ENCODE measurements around the gene CNNM2. TPM values are rescaled to one million over a fixed set of nuclear protein-coding genes. Genes with fewer than 3 reads are reported as not detected.

The CNNM2 gene
- total and polyA plus RNA-seq, 4 donors, result 3.0 to 18.3 (median 7.8) TPM

DNA sequence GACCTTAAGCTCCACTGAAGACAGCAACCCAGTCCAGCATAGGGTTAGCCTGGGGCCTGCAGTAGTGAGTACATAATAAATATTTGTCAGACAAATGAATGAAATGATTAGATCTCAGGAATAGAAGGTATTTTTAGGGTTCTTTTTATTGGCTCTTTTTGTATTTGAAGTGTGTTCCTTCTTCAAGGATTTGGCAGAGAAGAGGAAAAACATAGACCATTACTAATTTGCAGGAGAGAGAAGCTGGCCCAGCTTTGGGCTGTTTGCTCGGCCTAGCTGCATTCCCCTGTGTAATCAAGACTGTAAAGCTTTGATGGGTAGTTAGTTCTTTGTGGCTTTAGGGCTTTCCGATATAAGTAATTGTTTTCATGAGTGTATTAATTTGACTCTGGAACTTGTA is 64.2 kb downstream of the CNNM2 start:
- no peak for ATAC-seq (ENCODE audit: insufficient read depth, low FRiP score)
- no peak overlapping the region for H3K4me3 ChIP-seq
- no peak overlapping the region for H3K27ac ChIP-seq (ENCODE audit: low read depth in 1 of 2, low read length in 1 of 2)
- TF ChIP-seq, protein P1, sequence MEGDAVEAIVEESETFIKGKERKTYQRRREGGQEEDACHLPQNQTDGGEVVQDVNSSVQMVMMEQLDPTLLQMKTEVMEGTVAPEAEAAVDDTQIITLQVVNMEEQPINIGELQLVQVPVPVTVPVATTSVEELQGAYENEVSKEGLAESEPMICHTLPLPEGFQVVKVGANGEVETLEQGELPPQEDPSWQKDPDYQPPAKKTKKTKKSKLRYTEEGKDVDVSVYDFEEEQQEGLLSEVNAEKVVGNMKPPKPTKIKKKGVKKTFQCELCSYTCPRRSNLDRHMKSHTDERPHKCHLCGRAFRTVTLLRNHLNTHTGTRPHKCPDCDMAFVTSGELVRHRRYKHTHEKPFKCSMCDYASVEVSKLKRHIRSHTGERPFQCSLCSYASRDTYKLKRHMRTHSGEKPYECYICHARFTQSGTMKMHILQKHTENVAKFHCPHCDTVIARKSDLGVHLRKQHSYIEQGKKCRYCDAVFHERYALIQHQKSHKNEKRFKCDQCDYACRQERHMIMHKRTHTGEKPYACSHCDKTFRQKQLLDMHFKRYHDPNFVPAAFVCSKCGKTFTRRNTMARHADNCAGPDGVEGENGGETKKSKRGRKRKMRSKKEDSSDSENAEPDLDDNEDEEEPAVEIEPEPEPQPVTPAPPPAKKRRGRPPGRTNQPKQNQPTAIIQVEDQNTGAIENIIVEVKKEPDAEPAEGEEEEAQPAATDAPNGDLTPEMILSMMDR (IDR thresholded peaks at IDR 0.05; ENCODE audit: control extremely low read depth, extremely low read depth), result no peak
- H3K36me3 ChIP-seq (ENCODE audit: control insufficient read depth in 4 of 4, insufficient read depth in 4 of 4, low read length in 4 of 4), result no peaks in the 10 kb centered on the region
- WGBS, 2 donors, result 70 to 89% methylated on average over 2 of the region's 2 CpGs
- no peak for DNase-seq
- H3K9me3 ChIP-seq (ENCODE audit: control insufficient read depth in 4 of 4, insufficient read depth in 3 of 4, low read length in 3 of 4), result no peaks in the 10 kb centered on the region
- no peaks in the 10 kb centered on the region for H3K27me3 ChIP-seq (ENCODE audit: control insufficient read depth in 3 of 3, insufficient read depth in 3 of 3, low read length in 2 of 3)
- no peaks in the 10 kb centered on the region for H3K4me1 ChIP-seq (ENCODE audit: control insufficient read depth in 5 of 5, insufficient read depth in 5 of 5, low read length in 5 of 5)
- H3K9ac ChIP-seq (ENCODE audit: insufficient read depth in 1 of 2, low read length in 2 of 2), result no peak overlapping the region

DNA sequence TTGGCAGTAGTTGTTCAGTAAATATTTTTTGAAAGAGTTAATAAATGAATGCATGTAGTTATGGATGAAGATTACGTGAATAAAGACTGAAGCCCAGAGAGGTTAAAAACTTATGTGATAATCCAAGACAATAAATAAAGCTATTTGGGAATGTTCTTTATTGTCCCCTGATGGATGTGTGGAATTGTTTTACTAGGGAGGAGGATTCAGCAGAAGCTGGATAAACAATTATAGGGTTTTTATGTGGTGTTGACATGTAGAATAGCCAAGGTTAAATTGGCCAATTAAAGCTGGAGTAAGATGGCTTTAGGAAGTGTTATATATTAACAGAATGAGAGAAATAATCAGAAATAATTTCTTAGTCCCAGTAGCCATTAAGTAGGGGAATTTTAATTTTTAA is 66.0 kb downstream of the CNNM2 start:
- Histone ChIP-seq H3K9me3 (ENCODE audit: control insufficient read depth in 4 of 4, insufficient read depth in 3 of 4, low read length in 3 of 4) (no peaks in the 10 kb centered on the region), H3K9ac (ENCODE audit: insufficient read depth in 1 of 2, low read length in 2 of 2) (no peak overlapping the region), H3K27ac (ENCODE audit: low read depth in 1 of 2, low read length in 1 of 2) (no peak overlapping the region), H3K27me3 (ENCODE audit: control insufficient read depth in 3 of 3, insufficient read depth in 3 of 3, low read length in 2 of 3) (no peaks in the 10 kb centered on the region), H3K36me3 (ENCODE audit: control insufficient read depth in 4 of 4, insufficient read depth in 4 of 4, low read length in 4 of 4) (no peaks in the 10 kb centered on the region), H3K4me3 (no peak overlapping the region), H3K4me1 (ENCODE audit: control insufficient read depth in 5 of 5, insufficient read depth in 5 of 5, low read length in 5 of 5) (no peaks in the 10 kb centered on the region)
- TF ChIP-seq, protein P1 (IDR thresholded peaks at IDR 0.05; ENCODE audit: control extremely low read depth, extremely low read depth), result no peak
- DNase-seq, result no peak
- WGBS, 2 donors, result 95 to 97% methylated on average over 1 of the region's 1 CpG
- no peak for ATAC-seq (ENCODE audit: insufficient read depth, low FRiP score)

DNA sequence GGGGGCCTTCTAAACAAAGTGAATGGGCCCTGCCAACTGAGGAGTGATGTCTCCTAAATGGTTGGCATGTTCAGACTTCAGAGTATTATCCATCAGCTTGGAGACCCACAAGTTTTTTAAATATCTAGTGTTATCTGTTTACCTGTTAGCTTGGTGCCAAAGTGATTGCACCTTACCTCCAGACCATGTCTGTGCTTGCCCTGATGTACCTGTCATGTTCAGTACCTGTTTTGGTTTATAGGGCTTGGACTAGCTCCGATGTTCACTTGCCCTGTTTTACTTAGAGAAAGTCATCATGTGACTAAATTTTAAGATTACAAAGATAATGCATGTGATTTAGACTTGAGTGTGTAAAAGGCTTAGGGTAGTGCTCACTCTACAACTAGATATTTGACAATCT is 67.7 kb downstream of the CNNM2 start:
- H3K9me3 ChIP-seq (ENCODE audit: control insufficient read depth in 4 of 4, insufficient read depth in 3 of 4, low read length in 3 of 4), result no peaks in the 10 kb centered on the region
- ATAC-seq (ENCODE audit: insufficient read depth, low FRiP score) (no peak), DNase-seq (no peak)
- H3K27me3 ChIP-seq (ENCODE audit: control insufficient read depth in 3 of 3, insufficient read depth in 3 of 3, low read length in 2 of 3), result no peaks in the 10 kb centered on the region
- H3K4me1 ChIP-seq (ENCODE audit: control insufficient read depth in 5 of 5, insufficient read depth in 5 of 5, low read length in 5 of 5), result no peaks in the 10 kb centered on the region
- no peak overlapping the region for H3K9ac ChIP-seq (ENCODE audit: insufficient read depth in 1 of 2, low read length in 2 of 2)
- H3K4me3 ChIP-seq, result no peak overlapping the region
- TF ChIP-seq, protein P1 (IDR thresholded peaks at IDR 0.05; ENCODE audit: control extremely low read depth, extremely low read depth), result no peak
- no peak overlapping the region for H3K27ac ChIP-seq (ENCODE audit: low read depth in 1 of 2, low read length in 1 of 2)
- 89 to 92% methylated on average over 1 of the region's 1 CpG for WGBS, 2 donors
- no peaks in the 10 kb centered on the region for H3K36me3 ChIP-seq (ENCODE audit: control insufficient read depth in 4 of 4, insufficient read depth in 4 of 4, low read length in 4 of 4)
